Measurements from ENCODE around the gene SH3D21. TPM values are rescaled to one million over a fixed set of nuclear protein-coding genes. Genes with fewer than 3 reads are reported as not detected.

SH3D21 gene
- total RNA-seq, 2 experiments from 2014 or later = 9.3 to 9.4 TPM

DNA sequence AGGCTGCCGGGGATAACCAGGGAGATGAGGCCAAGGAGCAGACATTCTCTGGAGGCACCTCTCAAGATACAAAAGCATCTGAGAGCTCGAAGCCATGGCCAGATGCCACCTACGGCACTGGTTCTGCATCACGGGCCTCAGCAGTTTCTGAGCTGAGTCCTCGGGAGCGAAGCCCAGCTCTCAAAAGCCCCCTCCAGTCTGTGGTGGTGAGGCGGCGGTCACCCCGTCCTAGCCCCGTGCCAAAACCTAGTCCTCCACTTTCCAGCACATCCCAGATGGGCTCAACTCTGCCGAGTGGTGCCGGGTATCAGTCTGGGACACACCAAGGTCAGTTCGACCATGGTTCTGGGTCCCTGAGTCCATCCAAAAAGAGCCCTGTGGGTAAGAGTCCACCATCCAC lies 19.4 kb upstream of the SH3D21 start:
- Mint-ChIP-seq H3K9me3 (no peaks in the 10 kb centered on the region), H3K27me3 (no peaks in the 10 kb centered on the region), H3K4me1 (peaks cover 27% of the 10 kb centered on the region), H3K36me3 (peaks cover 43% of the 10 kb centered on the region), H3K4me3 (no peak overlapping the region), H3K27ac (peak overlapping the region; percentile 77)
- DNase-seq = no peak

DNA sequence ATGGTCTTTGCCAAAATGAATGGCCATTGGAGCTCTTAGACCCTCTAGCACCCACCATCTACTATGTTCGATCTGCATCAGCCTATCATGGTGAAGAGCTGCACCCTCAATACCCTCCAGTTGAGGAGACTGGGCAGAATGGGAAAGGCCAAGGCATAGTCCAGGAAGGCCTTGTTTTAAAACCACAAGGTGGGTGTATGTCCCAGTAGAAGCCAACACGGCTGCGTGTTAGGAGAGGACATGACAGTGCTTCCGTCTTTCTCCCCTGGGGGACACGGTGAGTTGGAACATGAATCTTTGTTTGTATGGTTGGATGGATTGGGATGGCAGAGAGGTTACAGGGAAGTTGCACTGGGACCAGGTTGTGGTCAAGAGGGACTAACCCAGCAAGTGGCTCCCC lies 18.6 kb upstream of the SH3D21 start:
- no peak overlapping the region for H3K4me3 Mint-ChIP-seq
- no peaks in the 10 kb centered on the region for H3K27me3 Mint-ChIP-seq
- peaks cover 24% of the 10 kb centered on the region for H3K4me1 Mint-ChIP-seq
- no peaks in the 10 kb centered on the region for H3K9me3 Mint-ChIP-seq
- no peak for DNase-seq
- H3K36me3 Mint-ChIP-seq = peaks cover 41% of the 10 kb centered on the region
- H3K27ac Mint-ChIP-seq = no peak overlapping the region

DNA sequence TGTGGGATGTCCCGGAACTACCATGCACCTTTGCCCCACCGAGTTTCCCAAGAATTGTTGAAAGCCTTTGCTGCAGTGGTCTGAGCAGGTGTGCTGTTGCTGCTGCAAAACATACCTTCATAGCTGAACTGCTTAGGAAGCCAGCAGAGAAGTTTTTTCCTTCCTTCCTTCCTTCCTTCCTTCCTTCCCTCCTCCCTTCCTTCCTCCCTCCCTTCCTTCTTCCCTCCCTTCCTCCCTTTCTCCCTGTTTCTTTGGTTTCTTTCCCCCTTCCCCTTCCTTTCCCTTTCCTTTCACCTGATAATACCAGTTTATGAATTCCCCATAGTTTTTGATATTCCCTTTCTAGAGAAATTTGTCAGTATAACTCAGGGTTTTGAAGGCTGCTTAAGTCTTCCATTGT lies 10.8 kb upstream of the SH3D21 start:
- H3K36me3 Mint-ChIP-seq = peaks cover 35% of the 10 kb centered on the region
- H3K4me3 Mint-ChIP-seq = no peak overlapping the region
- H3K27ac Mint-ChIP-seq = no peak overlapping the region
- H3K4me1 Mint-ChIP-seq = peaks cover 14% of the 10 kb centered on the region
- H3K27me3 Mint-ChIP-seq = no peaks in the 10 kb centered on the region
- no peak for DNase-seq
- no peaks in the 10 kb centered on the region for H3K9me3 Mint-ChIP-seq

- H3K4me1 Mint-ChIP-seq = peaks cover 25% of the 10 kb centered on the region
- H3K4me3 Mint-ChIP-seq = no peak overlapping the region
- no peak overlapping the region for H3K27ac Mint-ChIP-seq
- peaks cover 38% of the 10 kb centered on the region for H3K36me3 Mint-ChIP-seq
- no peaks in the 10 kb centered on the region for H3K27me3 Mint-ChIP-seq
- no peak for DNase-seq
- H3K9me3 Mint-ChIP-seq = no peaks in the 10 kb centered on the region
Measured at GRCh38 chr1:36297062-36297461, 9.1 kb upstream of the SH3D21 start.

GRCh38 chr1:36298640-36299039 lies 7.5 kb upstream of the SH3D21 start:
- Mint-ChIP-seq H3K4me1 (peaks cover 35% of the 10 kb centered on the region), H3K4me3 (no peak overlapping the region), H3K27ac (peak overlapping the region; percentile 54), H3K9me3 (no peaks in the 10 kb centered on the region), H3K27me3 (no peaks in the 10 kb centered on the region), H3K36me3 (peaks cover 41% of the 10 kb centered on the region)
- DNase-seq = no peak

- H3K4me1 Mint-ChIP-seq = peaks cover 48% of the 10 kb centered on the region
- peak overlapping the region; percentile 87 for H3K27ac Mint-ChIP-seq
- H3K4me3 Mint-ChIP-seq = no peak overlapping the region
- H3K9me3 Mint-ChIP-seq = no peaks in the 10 kb centered on the region
- no peaks in the 10 kb centered on the region for H3K27me3 Mint-ChIP-seq
- H3K36me3 Mint-ChIP-seq = peaks cover 44% of the 10 kb centered on the region
- DNase-seq = no peak
Measured at GRCh38 chr1:36300526-36300925, 5.6 kb upstream of the SH3D21 start.

DNA sequence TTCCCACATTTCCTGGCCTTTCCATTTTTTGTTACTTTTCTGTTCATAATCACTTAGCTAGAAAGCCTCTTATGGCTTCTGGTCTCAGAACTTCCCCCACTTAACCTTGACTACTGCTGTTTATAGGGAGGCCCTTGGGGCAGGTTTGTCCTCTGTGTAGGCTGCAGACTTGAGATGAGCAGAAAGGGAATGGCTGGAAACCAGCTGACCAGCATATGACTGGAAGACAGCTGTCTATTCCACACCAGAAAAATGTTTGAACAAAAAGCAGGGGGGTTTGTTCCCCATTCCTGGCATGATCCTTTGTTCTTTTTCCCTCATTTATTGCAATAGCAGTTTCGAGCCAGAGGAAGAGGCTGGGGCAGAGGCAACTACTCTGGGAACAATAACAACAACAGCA lies 4.9 kb upstream of the SH3D21 start:
- Mint-ChIP-seq H3K27me3 (no peaks in the 10 kb centered on the region), H3K4me3 (no peak overlapping the region), H3K4me1 (peaks cover 53% of the 10 kb centered on the region), H3K9me3 (no peaks in the 10 kb centered on the region), H3K36me3 (peaks cover 43% of the 10 kb centered on the region), H3K27ac (peak overlapping the region; percentile 87)
- DNase-seq = no peak

DNA sequence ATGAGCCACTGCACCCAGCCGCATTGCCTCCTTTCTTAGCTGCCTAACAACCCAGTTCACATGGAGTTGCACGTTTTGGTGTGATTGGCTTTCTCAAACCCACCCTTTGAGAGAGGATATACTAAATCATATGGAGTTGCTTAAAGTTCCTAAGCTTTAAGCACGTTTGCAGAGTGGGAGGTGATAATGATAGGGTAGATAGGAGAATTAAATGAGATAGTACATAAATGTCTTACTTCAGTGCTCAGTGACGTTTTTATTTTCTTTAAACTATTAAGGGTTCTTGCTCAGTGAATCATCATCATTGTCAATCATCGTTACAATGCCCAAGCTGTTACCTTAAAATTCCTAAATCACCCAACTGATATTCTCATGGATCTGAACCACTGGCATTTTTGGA lies 2.9 kb upstream of the SH3D21 start:
- Mint-ChIP-seq H3K27me3 (no peaks in the 10 kb centered on the region), H3K27ac (peak overlapping the region; percentile 74), H3K9me3 (no peaks in the 10 kb centered on the region), H3K4me1 (peaks cover 60% of the 10 kb centered on the region), H3K36me3 (peaks cover 49% of the 10 kb centered on the region), H3K4me3 (no peak overlapping the region)
- DNase-seq = no peak

DNA sequence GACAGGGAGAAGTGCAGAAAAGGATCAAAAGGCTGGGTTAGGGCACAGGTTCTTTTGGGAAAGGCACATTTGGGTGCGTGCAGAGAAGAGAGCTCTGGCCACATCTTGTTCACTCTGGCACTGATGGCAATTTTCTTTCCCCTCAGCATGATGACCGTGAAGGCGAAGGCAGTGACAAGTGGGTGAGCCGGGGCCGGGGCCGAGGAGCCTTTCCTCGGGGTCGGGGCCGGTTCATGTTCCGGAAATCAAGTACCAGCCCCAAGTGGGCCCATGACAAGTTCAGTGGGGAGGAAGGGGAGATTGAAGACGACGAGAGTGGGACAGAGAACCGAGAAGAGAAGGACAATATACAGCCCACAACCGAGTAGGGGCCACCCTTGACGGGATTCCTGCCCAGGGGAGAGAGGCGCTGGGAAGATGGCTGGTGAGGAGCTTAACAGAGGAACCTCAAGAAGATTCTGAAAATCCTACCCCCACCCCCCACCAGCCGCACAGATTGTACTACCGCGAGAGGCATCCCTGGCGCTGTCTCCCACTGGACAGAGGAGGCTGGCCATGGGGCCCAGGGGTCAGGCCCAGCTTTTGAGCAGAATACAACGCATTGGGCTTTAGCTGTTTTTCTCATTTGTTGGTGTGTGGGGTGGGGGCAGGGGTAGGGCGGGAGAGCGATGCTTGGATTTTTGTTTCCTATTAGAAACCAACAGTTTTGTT lies 2.4 kb upstream of the SH3D21 start:
- Mint-ChIP-seq H3K4me1 (peaks cover 59% of the 10 kb centered on the region), H3K9me3 (no peaks in the 10 kb centered on the region), H3K36me3 (peaks cover 51% of the 10 kb centered on the region), H3K4me3 (no peak overlapping the region), H3K27me3 (no peaks in the 10 kb centered on the region), H3K27ac (peak overlapping the region; percentile 74)
- no peak for DNase-seq

DNA sequence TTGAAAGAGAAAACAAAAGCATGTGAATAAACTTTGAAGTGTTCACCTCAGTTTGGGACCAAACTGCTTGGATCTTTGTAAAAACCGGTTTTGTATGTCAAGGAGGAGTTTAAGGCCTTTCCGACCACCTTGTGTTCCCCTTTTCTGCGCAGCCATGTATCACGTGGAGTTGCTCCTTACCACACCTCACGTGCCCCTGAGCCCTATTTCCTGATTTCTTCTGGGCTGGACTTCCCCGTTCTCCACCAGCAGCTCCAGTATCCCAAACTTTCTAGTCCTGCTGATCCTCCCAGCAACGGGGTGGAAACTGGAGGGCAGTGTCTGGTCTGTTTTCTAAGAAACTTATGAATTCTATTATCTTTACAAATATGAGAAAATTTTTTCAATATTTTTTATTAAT lies 1.6 kb upstream of the SH3D21 start:
- Mint-ChIP-seq H3K27ac (peak overlapping the region; percentile 74), H3K9me3 (no peaks in the 10 kb centered on the region), H3K36me3 (peaks cover 50% of the 10 kb centered on the region)

DNA sequence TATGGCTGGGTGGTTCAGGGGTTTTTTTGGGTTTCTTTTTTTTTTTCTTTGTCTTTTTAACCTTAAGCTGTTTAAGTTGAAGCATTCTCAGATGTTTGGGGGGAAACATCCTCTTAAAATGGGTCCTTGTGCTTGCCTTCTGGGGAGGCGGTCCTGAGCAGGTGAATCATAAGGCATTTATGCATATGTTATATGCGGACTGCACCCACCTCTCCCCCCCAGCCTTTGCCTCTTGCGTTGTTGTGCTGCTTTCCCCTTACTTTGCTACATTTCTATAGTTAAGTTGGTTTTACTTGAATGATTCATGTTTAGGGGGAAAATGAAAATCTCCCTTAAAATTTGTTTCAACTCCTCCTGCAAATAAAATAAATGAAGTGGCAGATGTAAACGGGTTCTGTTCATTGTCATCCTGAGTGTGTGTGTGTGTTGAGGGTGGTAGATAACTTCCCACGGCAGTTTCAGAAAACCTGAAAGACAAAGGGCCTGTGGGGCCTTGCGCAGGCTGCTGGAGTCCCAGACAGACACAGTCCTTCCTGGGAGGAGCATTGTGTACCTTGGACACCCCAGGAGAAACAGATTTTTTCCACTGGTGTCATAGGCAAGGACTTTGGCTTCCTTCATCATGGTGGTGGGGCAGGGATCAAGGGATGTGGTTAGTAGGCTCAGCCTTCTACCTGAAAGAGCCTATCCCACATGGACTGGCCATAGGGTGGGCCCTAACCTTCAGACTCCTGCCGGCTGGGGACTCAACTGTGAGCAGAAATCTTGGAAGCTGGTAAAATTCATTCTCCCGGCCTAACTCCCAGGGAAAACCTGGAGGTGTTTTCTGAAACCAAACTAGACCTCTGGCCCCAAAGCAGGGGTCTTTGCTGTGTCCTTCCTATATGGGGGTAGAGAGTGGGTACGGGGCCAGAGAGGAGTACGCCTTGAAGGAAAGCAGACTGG lies 926 bp upstream of the SH3D21 start:
- H3K27me3 Mint-ChIP-seq = no peaks in the 10 kb centered on the region
- H3K9me3 Mint-ChIP-seq = no peaks in the 10 kb centered on the region
- peak overlapping the region; percentile 86 for H3K27ac Mint-ChIP-seq
- H3K4me3 Mint-ChIP-seq = peak overlapping the region; percentile 45
- DNase-seq = no peak
- peaks cover 45% of the 10 kb centered on the region for H3K36me3 Mint-ChIP-seq
- H3K4me1 Mint-ChIP-seq = peaks cover 47% of the 10 kb centered on the region

More for the DNA sequence above, 1.6 kb upstream of the SH3D21 start:
- no peaks in the 10 kb centered on the region for H3K27me3 Mint-ChIP-seq
- peaks cover 54% of the 10 kb centered on the region for H3K4me1 Mint-ChIP-seq
- DNase-seq = no peak
- H3K4me3 Mint-ChIP-seq = peak overlapping the region; percentile 10

- H3K36me3 Mint-ChIP-seq = peaks cover 40% of the 10 kb centered on the region
Measured at GRCh38 chr1:36305915-36306209, 306 bp upstream of the SH3D21 start.

DNA sequence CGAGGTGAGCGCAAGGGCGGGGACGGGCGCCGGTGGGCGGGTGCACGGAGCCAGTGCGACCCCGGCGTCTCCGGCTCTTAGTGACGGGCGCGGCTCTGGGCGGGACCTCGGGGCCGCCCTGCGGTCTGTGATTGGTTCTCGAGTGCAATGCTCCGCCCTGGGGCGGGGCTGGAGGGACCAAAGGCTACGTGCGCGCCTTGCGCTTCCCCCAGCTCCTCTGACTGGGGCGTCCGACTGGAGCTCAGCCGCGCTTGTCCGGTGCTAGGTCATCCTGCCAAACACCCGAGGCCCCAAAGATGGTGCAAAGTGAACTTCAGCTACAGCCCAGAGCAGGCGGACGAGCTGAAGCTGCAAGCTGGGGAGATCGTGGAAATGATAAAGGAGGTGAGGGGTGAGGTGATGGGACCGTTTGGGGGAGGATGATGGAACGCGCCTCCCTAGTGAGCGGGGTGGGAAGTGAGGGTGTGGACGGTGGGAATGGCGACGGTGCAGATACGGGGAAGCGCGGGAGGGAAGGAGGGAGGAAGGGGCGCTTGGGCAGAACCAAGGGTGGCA lies 811 bp downstream of the SH3D21 start:
- peaks cover 35% of the 10 kb centered on the region for H3K36me3 Mint-ChIP-seq
- peaks cover 35% of the 10 kb centered on the region for H3K4me1 Mint-ChIP-seq
- DNase-seq = peak; percentile 96
- H3K27ac Mint-ChIP-seq = peak overlapping the region; percentile 91
- no peaks in the 10 kb centered on the region for H3K27me3 Mint-ChIP-seq
- peak overlapping the region; percentile 99 for H3K4me3 Mint-ChIP-seq
- no peaks in the 10 kb centered on the region for H3K9me3 Mint-ChIP-seq

More at GRCh38 chr1:36305915-36306209, 306 bp upstream of the SH3D21 start:
- DNase-seq = no peak
- no peaks in the 10 kb centered on the region for H3K9me3 Mint-ChIP-seq
- H3K4me1 Mint-ChIP-seq = peaks cover 41% of the 10 kb centered on the region
- no peaks in the 10 kb centered on the region for H3K27me3 Mint-ChIP-seq
- peak overlapping the region; percentile 45 for H3K4me3 Mint-ChIP-seq
- H3K27ac Mint-ChIP-seq = peak overlapping the region; percentile 86

DNA sequence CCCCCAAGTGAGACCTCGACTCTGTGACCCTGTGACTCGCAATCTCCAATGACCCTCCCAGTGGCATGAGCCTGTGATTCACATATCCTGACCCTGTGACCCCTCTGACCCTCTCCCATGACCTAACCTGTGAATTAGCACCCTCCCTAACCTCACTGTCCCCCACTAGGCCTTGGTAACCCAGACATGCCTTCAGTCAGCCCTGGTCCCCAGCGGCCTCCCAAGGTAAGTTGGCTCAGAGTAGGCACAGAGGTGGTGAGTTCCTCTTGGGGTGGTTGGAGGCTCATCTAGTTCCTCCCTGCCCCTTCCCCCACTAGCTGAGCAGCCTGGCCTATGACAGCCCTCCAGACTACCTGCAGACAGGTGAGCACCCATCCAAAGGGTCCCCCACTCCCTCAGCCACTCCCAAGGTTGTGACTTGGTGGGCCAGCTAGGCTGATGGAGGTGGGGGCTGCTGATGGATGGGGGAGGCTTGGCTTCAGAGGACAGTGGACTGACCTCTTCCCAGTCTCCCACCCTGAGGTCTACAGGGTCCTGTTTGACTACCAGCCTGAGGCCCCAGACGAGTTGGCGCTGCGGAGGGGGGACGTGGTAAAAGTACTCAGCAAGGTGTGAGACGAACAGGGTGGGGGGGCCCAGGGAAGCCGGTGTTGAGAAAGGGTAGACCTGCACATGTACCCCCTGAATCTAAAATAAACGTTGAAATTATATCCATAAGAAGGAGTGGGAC lies 1.6 kb downstream of the SH3D21 start:
- Mint-ChIP-seq H3K9me3 (no peaks in the 10 kb centered on the region), H3K27me3 (no peaks in the 10 kb centered on the region), H3K4me1 (peaks cover 28% of the 10 kb centered on the region), H3K27ac (no peak overlapping the region), H3K36me3 (peaks cover 32% of the 10 kb centered on the region), H3K4me3 (peak overlapping the region; percentile 99)
- DNase-seq = no peak

DNA sequence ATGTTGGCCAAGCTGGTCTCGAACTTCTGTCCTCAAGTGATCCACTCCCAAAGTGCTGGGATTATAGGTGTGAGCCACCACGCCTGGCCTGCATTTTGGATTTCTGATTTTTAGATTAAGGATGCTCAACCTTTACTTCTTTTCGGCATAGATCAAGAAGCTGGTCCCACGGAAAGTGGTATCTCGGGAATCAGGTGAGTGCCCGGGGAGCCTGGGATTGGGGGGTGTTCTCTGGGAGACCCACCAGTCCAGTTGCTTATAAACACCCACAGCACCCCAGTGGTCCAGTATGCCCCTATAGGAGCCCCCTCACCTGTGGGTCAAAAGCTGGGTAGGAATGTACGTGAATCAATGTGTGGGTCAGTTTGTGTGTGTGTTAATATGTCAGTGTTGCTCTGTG lies 3.2 kb downstream of the SH3D21 start:
- no peaks in the 10 kb centered on the region for H3K27me3 Mint-ChIP-seq
- no peak overlapping the region for H3K27ac Mint-ChIP-seq
- H3K9me3 Mint-ChIP-seq = no peaks in the 10 kb centered on the region
- peaks cover 25% of the 10 kb centered on the region for H3K36me3 Mint-ChIP-seq
- H3K4me3 Mint-ChIP-seq = no peak overlapping the region
- DNase-seq = no peak
- H3K4me1 Mint-ChIP-seq = peaks cover 22% of the 10 kb centered on the region
